Left lobe of liver (tissue), 2 donors: ENCODE data around the gene LMOD1. TPM values are rescaled to one million over a fixed set of nuclear protein-coding genes. Genes with fewer than 3 reads are reported as not detected.
"Not testable (repeated sequence)": the region's sequence is repeated elsewhere in the genome, so short reads cannot be mapped to it uniquely, and the experiment has no call there.

Experiments used
- ATAC-seq: fragments of 200-7000 bp; cut with Tn5 transposase; one replicate; pipeline ENCODE4 v1.9.1; 2020; ENCODE audit warnings: mild to moderate bottlenecking, moderate library complexity
- DNase-seq: peaks from one replicate; pipeline ENCODE4 v3.0.0-alpha.2; 2020; ENCODE audit warnings: low spot score
- total RNA-seq: library from RNA; stranded (reverse); gene quantifications from one replicate; pipeline ENCODE4 v1.2.1, GENCODE V29; 2021
- donor health status: DM: no; HTN: no; CAD: no; lungs with moderate emphysema.
- donor health status: DM: no; HTN: yes; CAD: no.

LMOD1 gene
- total RNA-seq, 1 donor from 2014 or later: 1.0 TPM

DNA sequence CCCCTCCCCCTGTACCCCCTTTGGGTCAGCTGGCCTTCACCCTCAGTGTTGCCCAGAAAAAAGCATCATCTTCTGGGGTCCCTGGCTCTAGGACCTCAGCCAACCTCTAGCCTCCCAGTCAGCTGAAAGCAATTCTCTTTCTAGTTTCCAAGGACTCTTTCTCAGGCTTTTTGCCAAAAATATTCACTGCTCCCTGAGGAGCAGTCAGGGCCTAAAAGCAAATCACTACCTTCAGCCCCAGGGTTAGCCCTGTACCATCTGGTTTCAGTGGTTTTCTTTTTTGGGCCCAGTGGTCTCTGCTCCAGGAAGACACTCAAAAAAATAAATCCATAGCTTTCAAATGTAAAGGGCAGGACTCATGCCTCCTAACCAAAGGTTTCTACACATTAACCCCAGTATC is 3.1 kb upstream of the LMOD1 start:
- DNase-seq: no peak
- ATAC-seq: no peak

GRCh38 chr1:201947697-201948008 is 1.3 kb upstream of the LMOD1 start:
- ATAC-seq: no peak
- DNase-seq: no peak

- ATAC-seq: no peak
These were observed 505 bp downstream of the LMOD1 start for GRCh38 chr1:201945863-201946223.

DNA sequence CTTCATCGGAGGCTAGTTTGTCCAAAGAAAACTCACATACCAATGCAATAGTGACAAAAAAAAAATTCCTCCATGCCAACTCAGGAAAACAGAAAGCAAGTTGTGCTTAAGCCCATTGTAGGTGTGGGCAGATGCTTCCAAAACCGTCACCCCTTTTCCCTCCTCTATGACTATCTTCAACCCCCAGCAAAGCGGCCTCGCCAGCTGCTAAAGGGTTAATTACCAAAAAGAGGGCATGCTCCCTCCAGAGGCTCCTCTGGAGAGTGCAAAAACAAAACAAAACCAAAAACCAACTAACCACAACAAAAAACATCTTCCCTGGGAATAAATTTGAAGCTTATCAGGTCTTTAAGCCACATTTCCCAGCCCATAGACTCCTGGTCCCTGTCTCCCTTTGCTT is 1.2 kb downstream of the LMOD1 start:
- ATAC-seq: no peak
- DNase-seq: no peak

More at GRCh38 chr1:201945863-201946223, 505 bp downstream of the LMOD1 start:
- no peak for DNase-seq

DNA sequence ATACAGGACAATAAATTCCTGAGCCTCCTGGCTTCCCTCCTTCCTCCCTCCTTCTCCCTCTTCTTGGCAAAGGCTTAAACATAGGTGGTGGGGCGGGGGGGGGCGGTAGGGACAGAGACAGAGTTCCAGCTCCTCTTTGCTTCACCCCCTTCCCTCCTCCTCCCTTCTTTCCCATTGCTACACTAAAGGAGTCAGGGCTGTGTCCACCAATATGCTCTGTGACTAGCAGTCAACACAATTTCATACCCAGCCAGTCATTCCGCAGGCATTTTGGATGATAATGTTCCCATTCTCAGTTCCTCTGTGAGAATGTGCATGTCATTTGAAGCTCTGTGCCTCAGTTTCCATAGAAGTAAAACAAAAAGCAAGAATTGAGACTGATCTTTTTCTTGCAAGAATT is 1.7 kb downstream of the LMOD1 start:
- ATAC-seq (no peak), DNase-seq (no peak)

GRCh38 chr1:201944002-201944401 is 2.3 kb downstream of the LMOD1 start:
- ATAC-seq (no peak), DNase-seq (no peak)

GRCh38 chr1:201942129-201942495 is 4.2 kb downstream of the LMOD1 start:
- no peak for ATAC-seq
- DNase-seq: no peak

GRCh38 chr1:201941420-201942128 is 4.8 kb downstream of the LMOD1 start:
- no peak for DNase-seq
- ATAC-seq: no peak

DNA sequence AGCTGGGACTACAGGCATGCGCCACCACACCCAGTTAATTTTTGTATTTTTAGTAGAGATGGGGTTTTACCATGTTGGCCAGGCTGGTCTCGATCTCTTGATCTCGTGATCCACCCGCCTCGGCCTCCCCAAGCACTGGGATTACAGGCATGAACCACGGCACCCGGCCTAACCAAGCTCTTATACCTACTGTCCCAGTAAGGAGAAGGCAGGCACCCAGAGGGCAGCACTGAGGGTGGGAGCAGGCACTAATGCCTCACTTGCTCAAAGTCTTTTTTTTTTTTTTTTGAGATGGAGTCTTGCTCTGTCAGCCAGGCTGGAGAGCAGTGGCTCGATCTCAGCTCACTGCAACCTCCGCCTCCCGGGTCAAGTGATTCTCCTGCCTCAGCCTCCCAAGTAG is 6.0 kb downstream of the LMOD1 start:
- ATAC-seq, DNase-seq: not testable (repeated sequence)

- ATAC-seq (no peak), DNase-seq (no peak)
These were observed 6.8 kb downstream of the LMOD1 start for GRCh38 chr1:201939574-201939973.

GRCh38 chr1:201939148-201939547 is 7.2 kb downstream of the LMOD1 start:
- ATAC-seq (no peak), DNase-seq (no peak)

DNA sequence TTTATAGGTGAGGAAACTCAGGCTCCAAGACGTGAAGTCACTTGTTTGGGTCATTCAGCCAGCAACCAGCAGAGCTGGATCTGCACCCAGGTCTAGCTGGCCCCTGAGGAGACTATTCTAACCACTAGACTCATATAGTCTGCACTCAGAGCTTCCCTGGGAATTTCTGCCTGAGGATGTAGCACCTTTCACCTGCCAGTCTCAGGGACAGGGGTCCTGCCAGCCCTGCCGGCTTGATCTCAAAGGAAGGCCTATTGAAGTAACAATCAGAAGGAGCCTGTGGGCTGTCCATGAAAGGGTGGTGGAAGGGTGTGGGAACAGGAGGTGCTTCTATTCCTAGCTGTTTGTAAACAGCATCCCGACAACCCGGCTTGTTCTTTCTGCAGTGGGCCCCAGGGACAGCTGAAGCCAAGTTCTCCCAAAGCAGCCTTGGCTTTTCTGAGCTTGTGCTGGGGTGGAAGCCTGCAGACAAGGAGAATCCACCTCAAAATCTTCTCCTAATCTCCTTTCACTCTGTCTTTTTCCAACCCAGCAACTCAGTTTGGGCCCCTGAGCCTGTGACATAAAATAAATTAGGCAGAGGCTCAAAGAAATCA is 7.8 kb downstream of the LMOD1 start:
- no peak for ATAC-seq
- no peak for DNase-seq

GRCh38 chr1:201937624-201938213 is 8.6 kb downstream of the LMOD1 start:
- ATAC-seq: no peak
- no peak for DNase-seq

DNA sequence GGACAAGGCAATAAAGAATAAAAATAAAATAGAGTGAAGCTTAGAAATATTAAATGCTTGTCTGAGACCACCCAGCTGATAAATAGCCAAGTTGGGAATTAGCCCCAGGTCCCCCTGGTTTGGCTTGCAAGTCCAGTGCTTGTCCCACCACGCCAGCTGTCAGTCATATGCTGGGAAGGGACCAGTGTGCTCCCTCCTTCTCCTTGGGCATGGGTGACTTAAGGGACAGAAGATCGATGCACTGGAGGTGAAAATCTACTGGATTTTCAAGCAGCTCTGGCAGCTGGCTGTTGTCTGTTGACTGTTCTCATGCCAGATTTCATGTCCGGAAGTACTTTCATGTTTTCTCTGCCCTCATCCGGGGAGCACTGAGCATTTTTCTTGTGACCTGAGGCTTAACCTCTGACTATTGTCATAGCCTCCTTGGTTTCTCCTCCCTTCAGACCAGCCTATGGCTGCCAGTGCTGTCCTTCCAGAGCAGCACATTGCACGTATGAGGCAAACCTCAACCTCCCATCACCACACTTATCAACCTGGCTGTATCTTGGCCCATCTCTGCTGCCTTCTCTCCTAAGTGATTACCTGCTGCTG is 12.4 kb downstream of the LMOD1 start:
- no peak for ATAC-seq
- DNase-seq: no peak

DNA sequence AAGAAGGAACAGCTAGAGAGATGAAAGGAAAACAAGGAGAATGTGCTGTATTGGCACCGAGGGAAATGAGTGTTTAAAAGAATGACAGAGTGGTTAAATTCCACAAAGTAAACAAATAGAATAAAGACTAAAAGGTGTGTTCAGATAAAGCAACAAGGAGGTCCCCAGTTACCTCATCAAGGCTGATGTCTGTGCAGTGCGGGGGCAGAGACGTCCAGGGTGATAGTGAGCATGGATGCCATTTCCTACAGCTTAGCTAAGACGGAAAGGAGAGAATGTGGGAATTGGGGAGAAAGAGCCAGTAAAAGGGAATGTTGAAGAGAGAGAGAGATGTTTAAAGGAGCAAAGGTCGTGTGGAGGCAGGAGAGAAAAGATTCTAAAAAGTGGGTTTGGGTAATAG is 15.5 kb downstream of the LMOD1 start:
- DNase-seq (no peak), ATAC-seq (no peak)

- ATAC-seq: no peak
These were observed 16.2 kb downstream of the LMOD1 start for GRCh38 chr1:201930137-201930536.

GRCh38 chr1:201928266-201928665 is 18.1 kb downstream of the LMOD1 start:
- no peak for DNase-seq
- ATAC-seq: no peak

More at GRCh38 chr1:201930137-201930536, 16.2 kb downstream of the LMOD1 start:
- no peak for DNase-seq

DNA sequence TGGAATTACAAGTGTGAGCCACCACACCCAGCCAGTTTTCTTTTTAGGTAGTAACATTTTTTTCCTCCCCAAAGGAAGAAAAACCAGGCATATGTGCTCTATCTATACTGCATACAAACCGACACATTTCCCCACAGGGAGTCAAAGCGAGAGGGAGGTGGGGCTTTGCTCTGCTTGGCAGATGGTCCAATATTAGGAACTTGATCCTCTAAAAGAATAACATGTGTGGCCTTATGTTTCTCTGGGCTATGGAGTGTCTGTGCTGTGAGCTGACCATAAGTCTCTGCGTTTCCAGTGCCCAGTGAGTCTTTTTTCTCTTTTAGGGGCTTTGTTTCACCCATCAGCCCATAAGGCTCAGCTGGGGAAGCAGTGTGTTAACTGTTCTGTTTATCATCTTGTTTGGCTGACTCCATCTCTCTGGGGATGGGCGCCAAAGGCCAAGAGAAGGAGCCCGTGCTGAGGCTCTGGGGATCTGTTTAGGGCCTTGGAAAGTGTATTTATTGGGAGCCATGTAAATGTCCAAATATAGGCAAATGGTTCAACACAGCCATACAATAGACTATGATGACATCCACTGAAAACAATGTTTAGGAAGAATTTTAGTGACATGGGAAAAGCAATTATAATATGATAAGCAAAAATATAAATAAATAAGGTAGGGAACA is 20.2 kb downstream of the LMOD1 start:
- DNase-seq: no peak
- no peak for ATAC-seq

- no peak for DNase-seq
- ATAC-seq: no peak
These were observed 21.1 kb downstream of the LMOD1 start for GRCh38 chr1:201925301-201925567.

DNA sequence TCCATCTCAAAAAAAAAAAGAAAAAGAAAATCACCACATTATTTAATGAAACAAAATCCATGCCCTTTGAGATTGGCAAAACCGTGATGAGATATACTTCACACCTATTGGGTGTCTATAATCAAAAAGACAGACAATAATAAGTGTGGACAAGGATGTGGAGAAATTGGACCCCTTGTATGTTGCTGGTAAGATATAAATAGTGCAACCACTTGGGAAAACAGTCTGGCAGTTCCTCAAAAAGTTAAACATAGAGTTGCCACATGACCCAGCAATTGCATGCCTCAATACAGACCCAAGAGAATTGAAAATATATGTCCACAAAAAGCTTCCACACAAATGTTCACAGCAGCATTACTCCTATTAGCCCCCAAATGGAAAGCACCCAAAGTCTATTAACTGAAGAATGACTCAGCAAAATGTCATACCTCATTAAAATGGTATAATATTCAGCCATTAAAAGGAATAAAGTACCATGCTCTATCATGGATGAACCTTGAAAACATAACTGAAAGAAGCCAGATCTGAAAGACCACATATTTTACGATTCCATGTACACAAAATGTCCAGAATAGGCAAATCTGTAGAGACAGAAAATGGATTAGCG is 24.3 kb downstream of the LMOD1 start:
- DNase-seq: no peak
- ATAC-seq: no peak

DNA sequence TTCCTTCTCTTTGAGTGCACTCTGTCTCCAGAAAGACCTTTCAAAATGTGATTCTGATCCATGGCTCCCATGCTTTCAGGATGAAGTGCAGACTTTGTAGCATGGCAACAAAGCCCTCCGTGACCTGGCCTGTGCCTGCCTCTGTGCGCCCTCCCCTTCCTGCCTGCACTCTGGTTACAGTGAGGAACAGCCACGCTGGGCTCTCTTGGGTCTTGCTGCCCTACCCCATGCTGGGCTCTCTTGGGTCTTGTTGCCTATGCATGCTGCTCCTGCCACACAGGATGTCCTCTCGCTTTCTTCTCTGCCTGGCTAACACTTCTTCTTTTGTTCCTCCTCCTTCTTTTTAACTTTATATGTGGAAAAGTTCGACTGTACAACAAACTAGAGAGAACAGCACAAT is 28.0 kb downstream of the LMOD1 start:
- ATAC-seq (no peak), DNase-seq (no peak)
